ENCODE measurements around the gene SLC7A10. TPM values are rescaled to one million over a fixed set of nuclear protein-coding genes. Genes with fewer than 3 reads are reported as not detected.
"Not testable (repeated sequence)": the region's sequence is repeated elsewhere in the genome, so short reads cannot be mapped to it uniquely, and the experiment has no call there.

The SLC7A10 gene
- total RNA-seq, 1 donor from 2014 or later = 5.4 TPM

- peaks cover 26% of the 10 kb centered on the region for H3K4me1 ChIP-seq
- DNase-seq (ENCODE audit: extremely low spot score in 2 of 2) = no peak
- intact Hi-C loops (cut with DNase I) = no loop called here
Observed at GRCh38 chr19:33174186-33174585, 51.5 kb downstream of the SLC7A10 start.

DNA sequence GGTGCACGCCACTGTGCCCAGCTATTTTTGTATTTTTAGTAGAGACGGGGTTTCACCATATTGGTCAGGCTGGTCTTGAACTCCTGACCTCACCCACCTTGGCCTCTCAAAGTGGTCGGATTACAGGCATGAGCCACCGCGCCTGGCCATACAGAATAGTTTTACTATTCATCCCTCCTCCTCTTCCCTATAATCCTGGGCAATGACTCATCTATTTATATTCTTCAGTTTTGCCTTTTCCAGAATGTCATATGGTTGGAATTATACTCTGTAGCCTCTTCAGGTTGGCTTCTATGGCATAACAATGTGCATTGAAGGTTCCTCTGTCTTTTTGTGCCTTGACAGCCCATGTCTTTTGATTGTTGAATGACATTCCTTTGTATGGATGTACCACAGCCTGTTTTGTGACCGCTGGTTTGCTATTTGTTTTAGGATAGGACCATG, 53.7 kb downstream of the SLC7A10 start:
- H3K27ac ChIP-seq = no peak overlapping the region
- TF ChIP-seq POLR2AphosphoS5 (IDR thresholded peaks at IDR 0.05; ENCODE audit: insufficient read depth in 1 of 2, low read depth in 1 of 2) = no peak
- no peak for TF ChIP-seq POLR2A (IDR thresholded peaks at IDR 0.05)
- no peak for TF ChIP-seq CTCF (IDR thresholded peaks at IDR 0.05)
- intact Hi-C loops (cut with DNase I) = no loop called here

More at GRCh38 chr19:33174186-33174585, 51.5 kb downstream of the SLC7A10 start:
- TF ChIP-seq POLR2A (IDR thresholded peaks at IDR 0.05) (no peak), CTCF (IDR thresholded peaks at IDR 0.05) (no peak), POLR2AphosphoS5 (IDR thresholded peaks at IDR 0.05; ENCODE audit: insufficient read depth in 1 of 2, low read depth in 1 of 2) (no peak)
- no peak overlapping the region for H3K4me3 ChIP-seq
- no peaks in the 10 kb centered on the region for H3K27me3 ChIP-seq
- H3K27ac ChIP-seq = no peak overlapping the region
- H3K9me3 ChIP-seq = no peaks in the 10 kb centered on the region
- H3K36me3 ChIP-seq = no peaks in the 10 kb centered on the region

GRCh38 chr19:33171222-33171795, 54.3 kb downstream of the SLC7A10 start:
- Histone ChIP-seq H3K4me3 (no peak overlapping the region), H3K9me3 (no peaks in the 10 kb centered on the region), H3K36me3 (no peaks in the 10 kb centered on the region), H3K4me1 (peaks cover 11% of the 10 kb centered on the region), H3K27ac (no peak overlapping the region), H3K27me3 (no peaks in the 10 kb centered on the region)
- intact Hi-C loops (cut with DNase I) = no loop called here
- DNase-seq (ENCODE audit: extremely low spot score in 2 of 2) = no peak
- no peak for TF ChIP-seq CTCF (IDR thresholded peaks at IDR 0.05)
- TF ChIP-seq POLR2A (IDR thresholded peaks at IDR 0.05) = no peak
- no peak for TF ChIP-seq POLR2AphosphoS5 (IDR thresholded peaks at IDR 0.05; ENCODE audit: insufficient read depth in 1 of 2, low read depth in 1 of 2)

More for the DNA sequence above, 53.7 kb downstream of the SLC7A10 start:
- no peaks in the 10 kb centered on the region for H3K36me3 ChIP-seq
- H3K4me1 ChIP-seq = peaks cover 11% of the 10 kb centered on the region
- H3K9me3 ChIP-seq = no peaks in the 10 kb centered on the region
- no peak for DNase-seq (ENCODE audit: extremely low spot score in 2 of 2)
- H3K27me3 ChIP-seq = no peaks in the 10 kb centered on the region
- H3K4me3 ChIP-seq = no peak overlapping the region

GRCh38 chr19:33168528-33168927, 57.1 kb downstream of the SLC7A10 start:
- Histone ChIP-seq H3K4me1 (no peaks in the 10 kb centered on the region), H3K27me3 (no peaks in the 10 kb centered on the region), H3K4me3 (no peak overlapping the region), H3K36me3 (no peaks in the 10 kb centered on the region), H3K27ac (no peak overlapping the region), H3K9me3 (no peaks in the 10 kb centered on the region)
- no peak for DNase-seq (ENCODE audit: extremely low spot score in 2 of 2)
- TF ChIP-seq CTCF (IDR thresholded peaks at IDR 0.05) = no peak
- no peak for TF ChIP-seq POLR2AphosphoS5 (IDR thresholded peaks at IDR 0.05; ENCODE audit: insufficient read depth in 1 of 2, low read depth in 1 of 2)
- no peak for TF ChIP-seq POLR2A (IDR thresholded peaks at IDR 0.05)
- intact Hi-C loops (cut with DNase I) = no loop called here

GRCh38 chr19:33167438-33167837, 58.2 kb downstream of the SLC7A10 start:
- H3K4me1 ChIP-seq = no peaks in the 10 kb centered on the region
- no peak overlapping the region for H3K4me3 ChIP-seq
- no peak overlapping the region for H3K27ac ChIP-seq
- H3K27me3 ChIP-seq = no peaks in the 10 kb centered on the region
- TF ChIP-seq POLR2A (IDR thresholded peaks at IDR 0.05) = no peak
- TF ChIP-seq POLR2AphosphoS5 (IDR thresholded peaks at IDR 0.05; ENCODE audit: insufficient read depth in 1 of 2, low read depth in 1 of 2) = no peak
- no peak for TF ChIP-seq CTCF (IDR thresholded peaks at IDR 0.05)
- no peaks in the 10 kb centered on the region for H3K9me3 ChIP-seq
- no peak for DNase-seq (ENCODE audit: extremely low spot score in 2 of 2)
- intact Hi-C loops (cut with DNase I) = no loop called here
- no peaks in the 10 kb centered on the region for H3K36me3 ChIP-seq

GRCh38 chr19:33166037-33166436, 59.6 kb downstream of the SLC7A10 start:
- DNase-seq (ENCODE audit: extremely low spot score in 2 of 2); H3K27ac ChIP-seq; H3K9me3 ChIP-seq; H3K36me3 ChIP-seq; intact Hi-C loops (cut with DNase I); H3K4me3 ChIP-seq; H3K27me3 ChIP-seq; H3K4me1 ChIP-seq: not testable (repeated sequence)

Data from vagina (tissue), 2 donors.